ENCODE data around the gene ACVRL1. TPM values are rescaled to one million over a fixed set of nuclear protein-coding genes. Genes with fewer than 3 reads are reported as not detected.

Gene ACVRL1
- total RNA-seq, 2 experiments from 2014 or later: not detected

DNA sequence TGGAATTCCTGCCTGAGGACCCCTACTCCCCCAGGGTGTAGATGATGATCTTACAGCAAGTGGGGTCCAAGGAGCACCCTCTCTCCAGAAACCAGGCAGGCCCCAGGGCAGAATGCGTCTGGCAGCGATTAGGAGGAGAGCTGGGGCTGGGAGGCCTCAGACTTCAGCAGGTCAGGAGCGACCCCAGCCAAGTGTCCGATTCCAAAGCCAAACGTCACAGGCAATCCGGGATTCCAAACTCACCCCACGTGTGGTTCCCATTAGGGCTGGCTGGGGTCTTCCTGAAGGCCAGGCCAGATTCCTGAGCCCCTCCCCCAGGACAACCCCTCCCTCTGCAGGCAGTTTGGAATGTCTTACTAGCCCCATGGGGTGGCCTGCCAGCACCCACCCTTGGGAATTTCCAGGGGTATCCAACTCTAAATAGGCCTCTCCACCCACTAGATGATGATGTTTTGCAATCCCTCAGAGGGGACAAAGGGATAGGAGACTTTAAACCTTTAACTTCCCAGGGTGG is 41.5 kb upstream of the ACVRL1 start:
- H3K4me1 ChIP-seq (ENCODE audit: insufficient read depth, low read length): peaks cover 28% of the 10 kb centered on the region
- ChIA-PET POLR2A (no interaction called here), CTCF (no interaction called here)
- peaks cover 0 to 18% of the 10 kb centered on the region in 2 experiments for H3K9me3 ChIP-seq (ENCODE audit: control insufficient read depth in 1 of 2, insufficient read depth in 1 of 2, low read length in 2 of 2)
- no peaks in the 10 kb centered on the region for H3K36me3 ChIP-seq (ENCODE audit: insufficient read depth, low read length)
- TF ChIP-seq, protein P1, sequence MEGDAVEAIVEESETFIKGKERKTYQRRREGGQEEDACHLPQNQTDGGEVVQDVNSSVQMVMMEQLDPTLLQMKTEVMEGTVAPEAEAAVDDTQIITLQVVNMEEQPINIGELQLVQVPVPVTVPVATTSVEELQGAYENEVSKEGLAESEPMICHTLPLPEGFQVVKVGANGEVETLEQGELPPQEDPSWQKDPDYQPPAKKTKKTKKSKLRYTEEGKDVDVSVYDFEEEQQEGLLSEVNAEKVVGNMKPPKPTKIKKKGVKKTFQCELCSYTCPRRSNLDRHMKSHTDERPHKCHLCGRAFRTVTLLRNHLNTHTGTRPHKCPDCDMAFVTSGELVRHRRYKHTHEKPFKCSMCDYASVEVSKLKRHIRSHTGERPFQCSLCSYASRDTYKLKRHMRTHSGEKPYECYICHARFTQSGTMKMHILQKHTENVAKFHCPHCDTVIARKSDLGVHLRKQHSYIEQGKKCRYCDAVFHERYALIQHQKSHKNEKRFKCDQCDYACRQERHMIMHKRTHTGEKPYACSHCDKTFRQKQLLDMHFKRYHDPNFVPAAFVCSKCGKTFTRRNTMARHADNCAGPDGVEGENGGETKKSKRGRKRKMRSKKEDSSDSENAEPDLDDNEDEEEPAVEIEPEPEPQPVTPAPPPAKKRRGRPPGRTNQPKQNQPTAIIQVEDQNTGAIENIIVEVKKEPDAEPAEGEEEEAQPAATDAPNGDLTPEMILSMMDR (IDR thresholded peaks at IDR 0.05): no peak
- H3K27ac Mint-ChIP-seq: no peak overlapping the region
- H3K27me3 ChIP-seq (ENCODE audit: control insufficient read depth in 1 of 2, insufficient read depth in 2 of 2, low read length in 2 of 2): peaks cover 61 to 80% of the 10 kb centered on the region in 2 experiments
- H3K4me3 Mint-ChIP-seq: no peak overlapping the region
- H3K27ac ChIP-seq (ENCODE audit: low read depth in 1 of 2, low read length in 2 of 2): no peak overlapping the region
- H3K27me3 Mint-ChIP-seq: peaks cover 87% of the 10 kb centered on the region
- no peak for ATAC-seq (ENCODE audit: poor library complexity)
- no peak overlapping the region for H3K4me3 ChIP-seq (ENCODE audit: low read length)
- intact Hi-C loops (cut with DNase I, micrococcal nuclease): no loop called here
- peaks cover 20% of the 10 kb centered on the region for H3K4me1 Mint-ChIP-seq (ENCODE audit: low read depth)
- DNase-seq: no peak
- H3K36me3 Mint-ChIP-seq (ENCODE audit: low read depth): no peaks in the 10 kb centered on the region
- no peaks in the 10 kb centered on the region for H3K9me3 Mint-ChIP-seq

DNA sequence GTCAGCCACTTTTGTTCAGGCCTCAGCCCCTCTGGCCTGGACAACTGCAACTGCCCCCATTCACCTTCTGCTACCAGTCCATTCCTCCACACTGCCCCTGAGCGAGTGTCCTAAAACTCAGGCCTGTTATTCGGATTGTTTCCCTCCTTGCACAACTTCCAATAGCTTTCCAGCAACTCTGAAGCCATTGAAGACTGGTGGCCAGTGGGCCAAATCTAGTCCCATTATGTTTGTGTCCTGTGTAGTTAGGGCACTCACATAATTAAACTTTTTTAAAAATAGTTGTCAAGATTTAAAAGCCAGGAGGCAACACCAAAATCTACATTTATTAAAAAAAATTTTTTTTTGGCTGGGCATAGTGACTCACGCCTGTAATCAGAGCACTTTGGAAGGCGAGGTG is 41.0 kb upstream of the ACVRL1 start:
- no peak for DNase-seq
- Mint-ChIP-seq H3K4me1 (ENCODE audit: low read depth) (peaks cover 20% of the 10 kb centered on the region), H3K27me3 (peaks cover 87% of the 10 kb centered on the region), H3K4me3 (peak overlapping the region; percentile 18), H3K27ac (no peak overlapping the region), H3K9me3 (no peaks in the 10 kb centered on the region), H3K36me3 (ENCODE audit: low read depth) (no peaks in the 10 kb centered on the region)
- H3K36me3 ChIP-seq (ENCODE audit: insufficient read depth, low read length): no peaks in the 10 kb centered on the region
- H3K4me1 ChIP-seq (ENCODE audit: insufficient read depth, low read length): peaks cover 28% of the 10 kb centered on the region
- intact Hi-C loops (cut with DNase I, micrococcal nuclease): no loop called here
- ATAC-seq (ENCODE audit: poor library complexity): no peak
- H3K27ac ChIP-seq (ENCODE audit: low read depth in 1 of 2, low read length in 2 of 2): no peak overlapping the region
- H3K4me3 ChIP-seq (ENCODE audit: low read length): no peak overlapping the region
- H3K27me3 ChIP-seq (ENCODE audit: control insufficient read depth in 1 of 2, insufficient read depth in 2 of 2, low read length in 2 of 2): peaks cover 58 to 80% of the 10 kb centered on the region in 2 experiments
- ChIA-PET CTCF (no interaction called here), POLR2A (no interaction called here)
- TF ChIP-seq, protein P1 (IDR thresholded peaks at IDR 0.05): no peak
- peaks cover 0 to 18% of the 10 kb centered on the region in 2 experiments for H3K9me3 ChIP-seq (ENCODE audit: control insufficient read depth in 1 of 2, insufficient read depth in 1 of 2, low read length in 2 of 2)

- no peaks in the 10 kb centered on the region for H3K9me3 Mint-ChIP-seq
- ChIA-PET POLR2A (interaction anchor here (0.6 kb wide), 1 partner anchor 55 kb away, joined by 3 read pairs; no protein-coding TSS in a partner anchor), CTCF (no interaction called here)
- peaks cover 20% of the 10 kb centered on the region for H3K4me1 Mint-ChIP-seq (ENCODE audit: low read depth)
- Histone ChIP-seq H3K4me1 (ENCODE audit: insufficient read depth, low read length) (peaks cover 28% of the 10 kb centered on the region), H3K4me3 (ENCODE audit: low read length) (no peak overlapping the region), H3K36me3 (ENCODE audit: insufficient read depth, low read length) (no peaks in the 10 kb centered on the region), H3K27me3 (ENCODE audit: control insufficient read depth in 1 of 2, insufficient read depth in 2 of 2, low read length in 2 of 2) (peaks cover 58 to 76% of the 10 kb centered on the region in 2 experiments), H3K9me3 (ENCODE audit: control insufficient read depth in 1 of 2, insufficient read depth in 1 of 2, low read length in 2 of 2) (peaks cover 0 to 18% of the 10 kb centered on the region in 2 experiments), H3K27ac (ENCODE audit: low read depth in 1 of 2, low read length in 2 of 2) (no peak overlapping the region)
- intact Hi-C loops (cut with DNase I, micrococcal nuclease): no loop called here
- H3K27me3 Mint-ChIP-seq: peaks cover 83% of the 10 kb centered on the region
- H3K27ac Mint-ChIP-seq: no peak overlapping the region
- DNase-seq (no peak), ATAC-seq (ENCODE audit: poor library complexity) (no peak)
- H3K4me3 Mint-ChIP-seq: no peak overlapping the region
- TF ChIP-seq, protein P1 (IDR thresholded peaks at IDR 0.05): no peak
- H3K36me3 Mint-ChIP-seq (ENCODE audit: low read depth): no peaks in the 10 kb centered on the region
Measured at GRCh38 chr12:51866762-51867161, 40.5 kb upstream of the ACVRL1 start.

All from CD4-positive, alpha-beta T cell (primary cell).